GM23248 (cell line): ENCODE data around the gene ARHGEF5.
"Not testable (repeated sequence)": the region's sequence is repeated elsewhere in the genome, so short reads cannot be mapped to it uniquely, and the experiment has no call there.

Experiments
- EZH2 ChIP-seq: fragments of 200-600 bp; sonication (generic); IDR thresholded peaks from 2 replicates; pipeline ENCODE4 v1.6.1; 2018; ENCODE audit warnings: antibody characterized with exemption, mild to moderate bottlenecking; ENCODE audit not compliant: insufficient read depth, poor library complexity, severe bottlenecking
- EZH2phosphoT487 ChIP-seq: fragments of 200-600 bp; sonication (generic); IDR thresholded peaks from 2 replicates; pipeline ENCODE4 v1.6.1; 2018; ENCODE audit warnings: antibody characterized with exemption, moderate library complexity, mild to moderate bottlenecking, low read depth; ENCODE audit not compliant: insufficient read depth

GRCh38 chr7:144325868-144326267 is 29.3 kb upstream of the ARHGEF5 start:
- not testable (repeated sequence) for TF ChIP-seq EZH2, EZH2phosphoT487
